NCI-H146 treated with DMSO at 0.1 percent for 48 hours (cell line): ENCODE measurements around the gene RBL2.
"Not testable (repeated sequence)": the region's sequence is repeated elsewhere in the genome, so short reads cannot be mapped to it uniquely, and the experiment has no call there.

Experiments
- DNase-seq: peaks from one replicate; lab custom pipeline; 2025; ENCODE audit not compliant: unreplicated experiment; lab: John Stamatoyannopoulos, UW

The RBL2 gene, protein sequence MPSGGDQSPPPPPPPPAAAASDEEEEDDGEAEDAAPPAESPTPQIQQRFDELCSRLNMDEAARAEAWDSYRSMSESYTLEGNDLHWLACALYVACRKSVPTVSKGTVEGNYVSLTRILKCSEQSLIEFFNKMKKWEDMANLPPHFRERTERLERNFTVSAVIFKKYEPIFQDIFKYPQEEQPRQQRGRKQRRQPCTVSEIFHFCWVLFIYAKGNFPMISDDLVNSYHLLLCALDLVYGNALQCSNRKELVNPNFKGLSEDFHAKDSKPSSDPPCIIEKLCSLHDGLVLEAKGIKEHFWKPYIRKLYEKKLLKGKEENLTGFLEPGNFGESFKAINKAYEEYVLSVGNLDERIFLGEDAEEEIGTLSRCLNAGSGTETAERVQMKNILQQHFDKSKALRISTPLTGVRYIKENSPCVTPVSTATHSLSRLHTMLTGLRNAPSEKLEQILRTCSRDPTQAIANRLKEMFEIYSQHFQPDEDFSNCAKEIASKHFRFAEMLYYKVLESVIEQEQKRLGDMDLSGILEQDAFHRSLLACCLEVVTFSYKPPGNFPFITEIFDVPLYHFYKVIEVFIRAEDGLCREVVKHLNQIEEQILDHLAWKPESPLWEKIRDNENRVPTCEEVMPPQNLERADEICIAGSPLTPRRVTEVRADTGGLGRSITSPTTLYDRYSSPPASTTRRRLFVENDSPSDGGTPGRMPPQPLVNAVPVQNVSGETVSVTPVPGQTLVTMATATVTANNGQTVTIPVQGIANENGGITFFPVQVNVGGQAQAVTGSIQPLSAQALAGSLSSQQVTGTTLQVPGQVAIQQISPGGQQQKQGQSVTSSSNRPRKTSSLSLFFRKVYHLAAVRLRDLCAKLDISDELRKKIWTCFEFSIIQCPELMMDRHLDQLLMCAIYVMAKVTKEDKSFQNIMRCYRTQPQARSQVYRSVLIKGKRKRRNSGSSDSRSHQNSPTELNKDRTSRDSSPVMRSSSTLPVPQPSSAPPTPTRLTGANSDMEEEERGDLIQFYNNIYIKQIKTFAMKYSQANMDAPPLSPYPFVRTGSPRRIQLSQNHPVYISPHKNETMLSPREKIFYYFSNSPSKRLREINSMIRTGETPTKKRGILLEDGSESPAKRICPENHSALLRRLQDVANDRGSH

DNA sequence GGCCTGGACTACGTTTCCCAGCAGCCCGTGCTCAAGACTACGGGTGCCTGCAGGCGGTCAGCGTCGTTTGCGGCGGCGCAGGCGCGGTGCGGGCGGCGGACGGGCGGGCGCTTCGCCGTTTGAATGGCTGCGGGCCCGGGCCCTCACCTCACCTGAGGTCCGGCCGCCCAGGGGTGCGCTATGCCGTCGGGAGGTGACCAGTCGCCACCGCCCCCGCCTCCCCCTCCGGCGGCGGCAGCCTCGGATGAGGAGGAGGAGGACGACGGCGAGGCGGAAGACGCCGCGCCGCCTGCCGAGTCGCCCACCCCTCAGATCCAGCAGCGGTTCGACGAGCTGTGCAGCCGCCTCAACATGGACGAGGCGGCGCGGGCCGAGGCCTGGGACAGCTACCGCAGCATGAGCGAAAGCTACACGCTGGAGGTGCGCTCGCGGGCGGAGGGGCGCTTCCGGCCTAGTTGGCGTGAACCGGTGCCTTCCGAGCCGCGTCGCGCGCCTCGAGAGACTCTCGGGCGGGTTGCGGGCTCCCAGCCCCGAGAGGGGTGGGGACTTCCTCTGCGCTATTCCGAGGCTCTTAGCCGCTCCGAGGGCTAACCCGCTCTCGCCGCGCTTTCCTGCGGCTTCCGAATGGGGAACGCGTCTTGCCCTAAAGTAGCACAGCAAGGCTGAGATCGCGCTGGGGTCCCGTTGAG is at the start of gene RBL2:
Gene RBL2 (plus strand): TSS at position 95 of the 689 bp plus-strand sequence. CDS start 86 bp downstream, at position 181.
- DNase-seq: peak; percentile 46

DNA sequence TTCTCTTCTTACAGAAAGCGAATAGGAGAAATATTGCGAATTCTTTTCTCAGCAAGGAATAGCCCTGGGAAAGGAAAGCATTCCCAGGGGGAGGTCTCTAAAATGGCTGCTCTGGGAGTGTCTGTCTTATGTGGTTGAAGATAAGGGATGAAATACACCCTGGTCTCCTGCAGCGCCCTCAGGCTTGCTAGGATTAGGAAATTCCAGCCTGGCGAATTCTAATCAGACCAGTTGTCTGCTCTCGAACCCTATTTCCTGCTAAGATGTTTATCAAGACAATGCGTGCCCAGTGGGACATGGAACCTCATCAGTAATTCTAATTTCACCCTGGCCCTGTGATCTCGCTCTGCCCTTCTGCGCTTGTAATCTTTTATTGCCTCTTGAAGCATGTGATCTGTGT is 49.7 kb upstream of the RBL2 start:
- not testable (repeated sequence) for DNase-seq

DNA sequence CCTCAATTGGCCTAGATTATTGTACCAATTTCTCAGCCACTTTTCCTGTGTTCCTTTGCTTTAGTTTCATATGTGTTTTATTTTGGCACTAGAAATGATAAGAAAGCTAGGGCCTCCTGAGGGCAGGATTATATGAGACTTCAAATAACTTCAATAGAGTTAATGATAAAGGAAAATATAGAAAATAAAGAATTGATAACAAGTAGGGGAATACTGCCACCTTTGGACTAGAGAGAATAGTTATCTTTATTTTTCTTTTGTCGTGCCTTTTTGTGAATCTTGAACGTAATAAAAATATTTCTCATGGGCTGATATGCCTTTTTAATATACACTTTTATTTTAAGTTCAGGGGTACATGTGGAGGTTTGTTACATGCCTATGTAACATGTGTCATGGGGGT is 29.3 kb upstream of the RBL2 start:
- DNase-seq: no peak

DNA sequence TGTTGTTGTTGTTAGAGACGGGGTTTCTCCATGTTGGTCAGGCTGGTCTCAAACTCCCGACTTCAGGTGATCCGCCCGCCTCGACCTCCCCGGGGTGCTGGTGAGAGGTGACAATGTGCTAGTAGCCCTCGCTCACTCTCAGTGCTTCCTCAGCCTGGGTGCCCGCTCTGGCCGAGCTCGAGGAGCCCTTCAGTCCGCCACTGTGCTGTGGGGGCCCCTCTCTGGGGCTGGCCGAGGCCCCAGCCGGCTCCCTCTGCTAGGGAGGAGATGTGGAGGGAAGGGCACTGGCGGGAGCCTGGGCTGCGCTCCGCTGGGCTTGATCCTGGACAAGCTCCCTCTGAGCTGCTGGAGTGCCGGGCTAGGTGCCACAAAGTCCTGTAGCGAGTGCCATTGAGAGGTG is 21.7 kb upstream of the RBL2 start:
- DNase-seq: no peak

DNA sequence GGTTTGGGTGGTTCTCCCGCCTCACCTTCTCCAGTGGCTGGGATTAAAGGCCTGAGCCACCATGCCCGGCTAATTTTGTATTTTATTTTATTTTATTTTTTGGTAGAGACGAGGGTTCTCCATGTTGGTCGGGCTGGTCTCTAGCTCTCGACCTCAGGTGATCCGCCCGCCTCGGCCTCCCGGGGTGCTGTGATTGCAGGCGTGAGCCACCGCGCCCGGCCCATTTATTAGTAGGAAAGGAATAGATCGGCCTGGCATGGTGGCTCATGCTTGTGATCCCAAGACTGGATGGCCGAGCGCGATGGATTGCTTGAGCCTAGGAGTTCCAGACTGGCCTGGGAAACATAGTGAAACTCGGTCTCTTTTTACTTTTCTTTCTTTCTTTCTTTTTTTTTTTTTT is 20.4 kb upstream of the RBL2 start:
- DNase-seq: no peak

DNA sequence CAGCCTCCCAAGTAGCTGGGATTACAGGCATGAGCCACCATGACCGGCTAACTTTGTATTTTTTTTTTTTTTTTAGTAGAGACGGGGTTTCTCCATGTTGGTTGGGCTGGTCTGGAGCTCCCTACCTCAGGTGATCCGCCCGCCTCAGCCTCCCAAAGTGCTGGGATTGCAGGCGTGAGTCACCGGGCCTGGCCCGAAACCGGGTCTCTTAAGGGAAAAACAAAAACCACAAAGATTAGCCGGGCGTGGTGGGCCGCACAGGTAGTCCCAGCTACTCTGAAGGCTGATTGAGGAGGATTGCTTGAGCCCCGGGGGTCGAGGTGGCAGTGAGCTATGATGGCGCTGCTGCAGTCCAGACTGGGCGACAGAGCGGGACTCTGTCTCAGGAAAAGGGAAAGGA is 19.9 kb upstream of the RBL2 start:
- DNase-seq: no peak

DNA sequence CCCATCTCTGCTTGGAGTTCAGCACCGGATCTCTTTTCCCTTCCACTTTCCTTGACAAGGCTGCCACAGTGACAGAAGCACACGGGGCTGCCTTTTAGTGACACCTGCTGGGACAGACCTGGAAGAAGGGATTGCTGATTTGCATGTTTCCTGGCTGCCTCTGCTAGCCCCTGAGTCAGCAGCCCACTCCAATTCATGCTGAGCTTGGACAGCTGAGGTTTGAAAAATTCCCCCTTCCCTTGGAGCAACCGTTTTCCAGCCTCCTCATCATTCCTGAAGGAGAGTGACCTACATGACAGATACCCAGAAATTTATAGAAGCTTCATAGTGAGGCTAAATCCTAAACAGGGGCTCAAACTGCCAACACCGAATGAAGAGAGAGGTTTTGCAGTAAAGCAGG is 18.8 kb upstream of the RBL2 start:
- peak; percentile 29 for DNase-seq

DNA sequence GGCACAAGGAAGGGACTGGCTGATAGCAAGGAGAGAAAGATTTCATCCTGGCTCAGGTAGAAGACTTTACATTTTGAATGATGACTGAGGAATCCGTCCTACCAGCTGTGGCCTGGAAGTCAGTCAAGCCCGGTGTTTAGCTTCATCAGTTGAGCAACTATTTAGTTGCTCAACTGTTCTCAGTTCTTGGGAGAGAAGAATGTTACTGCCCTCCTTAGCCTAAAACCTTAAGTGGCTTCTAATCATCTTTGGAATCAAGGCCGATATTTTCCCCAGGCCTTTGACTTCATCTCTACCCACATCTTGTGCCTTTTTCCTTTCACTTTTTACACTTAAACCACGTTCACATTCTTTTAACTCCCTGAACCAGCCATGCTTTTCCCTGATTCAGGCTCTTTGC is 17.3 kb upstream of the RBL2 start:
- DNase-seq: no peak

DNA sequence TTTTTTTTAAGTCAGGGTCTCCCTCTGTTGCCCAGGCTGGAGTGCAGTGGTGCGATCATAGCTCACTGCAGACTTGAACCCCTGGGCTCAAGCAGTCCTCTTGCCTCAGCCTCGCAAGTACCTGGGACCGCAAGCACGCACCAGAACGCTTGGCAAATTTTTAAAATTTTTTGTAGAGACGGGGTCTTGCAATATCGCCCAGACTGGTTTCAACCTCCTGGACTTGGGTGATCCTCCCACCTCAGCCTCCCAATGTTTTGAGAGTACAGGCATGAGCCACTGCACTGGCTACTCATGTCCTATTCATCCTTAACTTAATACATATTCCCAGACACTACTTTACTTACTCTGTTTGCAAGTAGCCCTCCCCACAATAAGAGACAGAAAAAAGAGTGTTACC is 16.3 kb upstream of the RBL2 start:
- no peak for DNase-seq

DNA sequence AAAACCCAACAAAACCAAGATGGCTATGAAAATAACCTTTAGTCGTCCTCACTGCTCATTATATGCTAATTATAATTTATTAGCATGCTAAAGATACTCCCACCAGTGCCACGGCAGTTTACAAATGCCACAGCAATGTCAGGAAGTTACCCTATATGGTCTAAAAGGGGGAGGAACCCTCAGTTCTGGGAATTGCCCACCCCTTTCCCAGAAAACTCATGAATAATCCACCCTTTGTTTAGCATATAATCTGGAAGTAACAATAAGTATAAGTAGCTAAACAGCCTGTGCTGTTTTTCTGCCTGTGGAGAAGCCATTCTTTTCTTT is 14.9 kb upstream of the RBL2 start:
- not testable (repeated sequence) for DNase-seq

DNA sequence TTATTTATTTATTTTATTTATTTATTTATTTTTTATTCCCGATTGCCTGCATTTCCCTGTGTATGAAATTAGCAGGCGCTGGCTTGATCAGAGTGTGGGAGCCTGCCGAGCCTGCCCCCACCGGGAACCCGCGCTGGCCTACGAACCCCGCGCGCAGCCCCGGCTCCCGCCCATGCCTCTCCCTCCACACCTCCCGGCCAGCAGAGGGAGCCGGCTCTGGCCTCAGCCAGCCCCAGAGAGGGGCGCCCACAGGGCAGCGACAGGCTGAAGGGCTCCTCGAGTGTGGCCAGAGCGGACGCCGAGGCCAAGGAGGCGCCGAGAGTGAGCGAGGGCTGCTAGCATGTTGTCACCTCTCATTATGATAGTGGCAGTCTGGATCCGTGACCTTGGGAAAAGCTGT is 13.0 kb upstream of the RBL2 start:
- DNase-seq: no peak

DNA sequence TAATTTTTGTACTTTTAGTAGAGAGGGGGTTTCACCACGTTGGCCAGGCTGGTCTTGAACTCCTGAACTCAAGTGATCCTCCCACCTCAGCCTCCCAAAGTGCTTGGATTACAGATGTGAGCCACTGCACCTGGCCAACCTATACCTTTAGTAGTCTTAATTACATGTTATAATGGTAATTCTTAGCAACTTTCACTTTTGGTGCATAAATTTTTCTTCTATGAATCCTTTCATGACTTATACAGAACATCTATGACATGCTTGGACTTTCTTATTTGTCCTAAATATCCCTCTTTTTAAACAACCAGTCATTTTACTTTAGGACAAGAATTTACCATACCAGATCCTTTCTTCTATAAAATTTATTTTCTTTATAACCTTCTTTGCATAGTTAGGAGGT is 10.3 kb upstream of the RBL2 start:
- not testable (repeated sequence) for DNase-seq

DNA sequence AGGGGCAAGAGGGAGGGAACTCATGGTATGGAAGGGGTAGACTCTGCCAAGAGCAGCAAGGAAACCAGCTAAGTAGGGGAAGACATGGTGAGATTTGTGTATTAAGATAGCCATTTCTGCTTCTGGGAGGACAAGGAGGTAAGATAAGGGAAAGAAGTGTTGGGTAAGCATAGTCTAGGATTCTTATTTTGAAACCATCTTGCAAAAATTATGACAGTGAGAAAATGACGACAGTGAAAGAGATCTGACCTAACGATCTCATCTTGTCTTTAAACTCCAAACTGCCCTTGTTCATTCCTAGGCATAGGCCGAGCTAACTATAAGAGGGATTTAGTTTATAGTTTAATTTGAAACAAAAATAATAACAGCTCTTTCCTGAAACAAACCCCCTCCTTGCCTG is 5.6 kb upstream of the RBL2 start:
- DNase-seq: no peak

DNA sequence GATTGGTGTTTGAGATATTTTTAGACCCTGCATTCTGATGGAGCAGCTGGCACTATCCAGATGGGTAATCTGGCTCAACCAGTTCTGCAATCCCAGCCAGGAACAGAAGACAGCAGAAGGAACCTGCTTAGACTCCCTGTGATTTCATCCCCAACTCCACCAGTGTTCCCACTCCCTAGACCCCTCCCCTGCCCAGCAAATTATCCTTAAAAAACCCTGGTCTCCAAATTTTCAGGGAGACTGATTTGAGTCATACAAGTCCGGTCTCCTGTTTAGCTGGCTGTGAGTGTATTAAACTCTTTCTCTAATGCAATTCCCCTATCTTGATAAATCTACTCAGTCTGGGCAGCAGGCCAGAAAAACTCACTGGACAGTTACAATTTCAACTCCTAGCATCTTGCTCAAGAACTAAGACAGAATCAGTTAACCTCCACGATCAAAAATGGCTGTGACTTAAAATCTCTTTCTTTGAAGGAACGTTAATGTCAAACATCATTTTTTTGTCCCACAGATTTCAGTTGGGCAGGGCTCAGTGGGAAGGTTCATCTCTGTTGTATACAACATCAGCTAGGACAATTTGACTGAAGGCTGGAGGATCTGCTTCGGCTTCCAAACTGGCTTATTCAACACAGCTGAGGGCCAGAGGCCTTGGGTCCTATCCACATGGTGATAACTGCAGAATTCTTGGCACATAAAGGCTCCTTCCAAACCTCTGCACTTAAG is 4.9 kb upstream of the RBL2 start:
- DNase-seq: no peak

DNA sequence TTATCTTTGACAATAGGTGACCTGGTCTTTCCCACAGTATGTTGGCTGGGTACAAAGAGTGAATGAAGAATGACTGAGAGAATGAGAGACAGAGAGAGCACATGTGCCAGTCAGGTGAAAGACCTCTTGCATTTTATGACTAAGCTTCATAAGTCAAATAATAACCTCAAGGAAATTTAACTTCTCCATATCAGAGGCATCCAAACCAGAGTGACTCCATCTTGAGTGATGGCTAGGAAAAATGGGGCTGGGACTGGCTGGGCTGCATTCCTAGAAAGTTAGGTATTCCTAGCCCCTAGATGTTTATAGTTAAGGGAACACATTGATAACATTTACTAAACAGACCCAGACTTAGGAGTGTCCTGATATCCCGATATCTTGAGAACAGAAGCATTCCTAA is 3.9 kb upstream of the RBL2 start:
- DNase-seq: no peak

DNA sequence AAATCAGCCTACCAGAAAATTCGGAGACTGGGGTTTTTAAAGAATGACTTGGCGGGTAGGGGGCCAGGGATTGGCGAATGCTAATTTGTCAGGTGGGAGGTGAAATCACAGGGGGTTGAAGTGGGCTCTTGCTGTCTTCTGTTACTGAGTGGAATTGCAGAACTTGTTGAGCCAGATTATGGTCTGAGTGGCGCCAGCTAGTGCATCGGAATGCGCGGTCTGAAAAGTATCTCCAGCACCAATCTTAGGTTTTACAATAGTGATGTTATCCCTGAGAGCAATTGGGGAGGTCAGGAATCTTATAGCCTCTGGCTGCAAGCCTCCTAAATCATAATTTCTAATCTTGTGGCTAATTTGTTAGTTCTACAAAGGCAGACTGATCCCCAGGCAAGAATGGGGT is 762 bp upstream of the RBL2 start:
- DNase-seq: no peak

DNA sequence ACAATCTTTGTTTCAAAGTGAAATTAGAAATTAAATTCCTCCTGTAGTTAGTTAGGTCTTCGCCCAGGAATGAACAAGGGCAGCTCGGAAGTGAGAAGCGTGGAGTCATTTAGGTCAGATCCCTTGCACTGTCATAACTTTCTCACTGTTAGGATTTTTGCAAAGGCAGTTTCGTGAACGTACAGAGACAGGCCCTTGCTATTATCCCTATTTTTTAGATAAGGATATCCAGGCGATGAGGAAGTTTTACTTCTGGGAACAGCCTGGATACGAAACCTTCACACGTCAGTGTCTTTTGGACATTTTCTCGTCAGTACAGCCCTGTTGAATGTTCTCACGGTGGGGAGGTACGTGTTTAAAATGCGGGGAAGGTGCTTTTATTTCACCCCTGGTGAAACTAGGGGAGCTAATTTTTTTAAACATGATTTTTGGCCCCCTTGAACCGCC is 318 bp upstream of the RBL2 start:
- no peak for DNase-seq

DNA sequence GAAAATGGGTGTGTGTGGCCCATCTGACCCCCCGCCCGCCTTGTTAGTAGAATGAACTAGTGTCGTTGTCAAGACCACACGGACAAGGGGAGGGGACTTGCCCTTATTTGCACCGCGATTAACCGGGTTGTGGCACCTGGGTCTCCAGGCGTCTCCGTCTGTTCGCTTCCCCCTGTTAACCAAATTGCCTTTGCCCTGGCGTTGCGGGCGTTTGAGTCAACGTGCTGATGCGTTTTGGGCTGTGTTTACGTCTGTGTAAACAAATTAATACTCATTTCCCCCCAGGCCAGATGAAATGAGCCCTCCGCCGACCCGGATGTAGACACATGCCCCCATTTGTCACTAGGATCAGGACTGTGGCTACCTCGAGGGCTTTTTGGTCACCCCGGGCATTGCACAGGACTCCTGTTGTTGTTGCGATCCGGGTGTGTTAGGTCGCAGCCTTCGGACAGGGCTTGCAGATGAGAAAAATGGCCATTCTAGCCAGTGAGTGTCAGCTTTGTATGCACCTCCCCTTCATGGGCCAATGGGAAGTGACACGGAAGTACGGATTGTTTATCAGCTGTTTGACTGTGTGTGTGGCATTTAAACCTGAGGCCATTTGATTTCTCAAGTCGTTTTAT is 906 bp downstream of the RBL2 start:
- DNase-seq: peak; percentile 52

DNA sequence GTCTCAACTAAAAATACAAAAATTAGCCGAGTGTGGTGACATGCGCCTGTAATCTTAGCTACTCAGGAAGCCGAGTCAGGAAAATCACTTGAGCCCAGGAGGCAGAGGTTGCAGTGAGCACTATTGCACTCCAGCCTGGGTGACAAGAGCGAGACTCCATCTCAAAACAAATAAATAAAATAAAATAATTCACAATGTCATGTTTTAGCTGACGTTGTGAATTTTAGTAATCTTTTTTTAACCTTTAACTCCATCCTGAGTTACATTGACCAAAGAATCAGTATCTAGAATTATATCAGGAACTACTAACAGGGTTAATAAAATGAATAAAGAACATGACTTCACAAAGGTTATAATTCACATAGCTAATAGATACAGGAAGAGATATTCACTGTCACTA is 5.9 kb downstream of the RBL2 start:
- no peak for DNase-seq

DNA sequence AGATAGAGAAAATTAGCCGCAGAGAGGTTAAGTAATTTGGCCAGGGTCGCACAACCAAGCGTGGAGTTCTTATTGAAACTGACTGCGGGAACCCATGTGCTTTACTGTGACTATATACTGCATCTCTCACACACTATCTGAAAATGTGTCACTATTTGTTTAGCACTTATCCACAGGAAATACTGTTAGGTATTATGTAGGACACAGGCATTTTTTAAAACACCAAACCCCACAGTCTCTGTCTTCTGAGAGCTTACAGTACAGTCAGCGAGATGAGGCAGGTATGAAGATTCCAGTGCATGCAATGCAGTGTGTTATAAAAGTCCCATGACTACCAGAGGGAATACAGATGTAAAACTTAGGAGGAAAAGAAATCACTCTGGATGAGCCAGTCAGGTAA is 11.3 kb downstream of the RBL2 start:
- no peak for DNase-seq
